Measurements from ENCODE around the gene BMPR1A.

The BMPR1A gene

GRCh38 chr10:86802473-86803108 lies 46.2 kb downstream of the BMPR1A start:
- DNase-seq (ENCODE audit: low spot score) = no peak

- no peak for DNase-seq (ENCODE audit: low spot score)
Measured at GRCh38 chr10:86803156-86803555, 46.7 kb downstream of the BMPR1A start.

- no peak for DNase-seq (ENCODE audit: low spot score)
Measured at GRCh38 chr10:86804805-86805204, 48.4 kb downstream of the BMPR1A start.

GRCh38 chr10:86813101-86813500 lies 56.7 kb downstream of the BMPR1A start:
- DNase-seq (ENCODE audit: low spot score) = no peak

GRCh38 chr10:86813982-86814381 lies 57.6 kb downstream of the BMPR1A start:
- DNase-seq (ENCODE audit: low spot score) = no peak

GRCh38 chr10:86815035-86815617 lies 58.7 kb downstream of the BMPR1A start:
- no peak for DNase-seq (ENCODE audit: low spot score)

DNA sequence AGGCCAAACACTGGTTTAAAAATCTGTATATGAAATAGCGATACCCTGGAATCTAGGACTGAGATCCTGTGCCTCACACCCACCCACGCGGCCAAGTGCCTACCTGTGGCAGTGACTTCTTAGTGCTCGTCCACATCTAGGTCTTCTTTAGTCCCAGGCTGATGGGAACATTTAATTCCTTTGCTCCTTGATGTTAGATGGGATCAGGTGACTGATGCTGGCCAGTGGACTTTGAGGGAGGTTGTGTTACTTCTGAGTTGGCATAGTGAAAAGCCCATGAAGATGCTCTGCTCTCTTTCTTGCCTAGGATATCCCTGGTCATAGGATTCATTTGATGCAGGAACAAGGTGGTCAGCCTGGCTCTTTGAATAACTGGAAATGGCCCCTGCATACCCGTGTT lies 59.2 kb downstream of the BMPR1A start:
- no peak for DNase-seq (ENCODE audit: low spot score)

- DNase-seq (ENCODE audit: low spot score) = no peak
Measured at GRCh38 chr10:86817246-86817645, 60.8 kb downstream of the BMPR1A start.

GRCh38 chr10:86819567-86819966 lies 63.1 kb downstream of the BMPR1A start:
- no peak for DNase-seq (ENCODE audit: low spot score)

DNA sequence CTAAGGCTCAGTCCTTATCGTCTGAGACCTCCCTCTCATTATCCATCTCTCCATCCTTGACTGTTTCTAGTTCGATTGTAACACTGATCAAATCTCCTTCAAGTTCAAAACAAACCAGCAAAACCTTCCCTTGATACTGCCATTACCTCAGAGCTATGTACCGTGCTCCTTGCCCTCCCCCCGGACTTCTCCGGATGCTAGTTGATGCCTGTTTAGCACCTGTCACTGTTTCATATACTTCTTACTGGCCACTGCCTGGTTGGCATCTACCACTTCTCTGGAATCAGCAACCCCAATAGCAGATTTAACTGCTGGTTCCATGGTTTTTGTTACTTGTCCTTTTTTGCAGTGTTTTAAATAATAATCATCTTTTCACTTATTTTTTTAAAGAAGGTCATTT lies 64.1 kb downstream of the BMPR1A start:
- no peak for DNase-seq (ENCODE audit: low spot score)

- no peak for DNase-seq (ENCODE audit: low spot score)
Measured at GRCh38 chr10:86821388-86821999, 65.1 kb downstream of the BMPR1A start.

DNA sequence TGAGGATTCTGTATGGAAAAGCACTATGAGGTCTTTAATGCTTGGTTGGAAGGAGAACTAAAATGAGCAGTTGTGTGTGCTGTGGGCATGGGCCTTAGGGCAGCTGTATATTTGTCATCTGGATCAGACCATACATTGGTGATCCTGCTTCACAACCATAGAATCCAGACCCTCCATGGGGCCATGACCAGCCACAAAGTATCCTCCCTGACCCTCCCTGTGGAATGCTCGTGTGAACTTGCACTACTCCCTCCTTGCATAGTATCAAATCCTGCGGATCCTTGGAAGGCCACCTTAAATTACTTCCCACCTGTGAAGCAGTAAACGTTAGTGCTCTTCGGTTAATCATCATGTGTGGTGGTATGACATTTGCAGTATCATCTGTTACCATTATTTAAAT lies 67.1 kb downstream of the BMPR1A start:
- DNase-seq (ENCODE audit: low spot score) = no peak

DNA sequence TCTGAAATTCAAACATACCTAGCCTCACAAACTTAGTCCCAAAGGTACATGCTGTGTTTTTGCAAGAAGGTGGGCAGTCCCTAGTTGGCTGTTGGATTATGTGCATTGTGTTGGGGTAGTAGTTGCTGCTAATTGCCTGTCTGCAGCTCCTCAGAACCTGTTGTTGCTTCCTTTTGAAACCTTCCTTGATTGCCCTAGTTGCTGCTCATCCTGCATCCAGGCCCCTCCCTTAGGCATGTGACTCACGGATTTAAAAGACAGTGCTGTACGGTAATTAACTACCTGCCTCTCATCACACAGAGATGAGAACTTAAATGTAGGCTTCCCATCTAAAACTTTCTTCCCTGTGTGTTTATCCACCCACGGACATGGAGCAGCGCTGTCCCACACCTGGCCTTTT lies 67.7 kb downstream of the BMPR1A start:
- no peak for DNase-seq (ENCODE audit: low spot score)

DNA sequence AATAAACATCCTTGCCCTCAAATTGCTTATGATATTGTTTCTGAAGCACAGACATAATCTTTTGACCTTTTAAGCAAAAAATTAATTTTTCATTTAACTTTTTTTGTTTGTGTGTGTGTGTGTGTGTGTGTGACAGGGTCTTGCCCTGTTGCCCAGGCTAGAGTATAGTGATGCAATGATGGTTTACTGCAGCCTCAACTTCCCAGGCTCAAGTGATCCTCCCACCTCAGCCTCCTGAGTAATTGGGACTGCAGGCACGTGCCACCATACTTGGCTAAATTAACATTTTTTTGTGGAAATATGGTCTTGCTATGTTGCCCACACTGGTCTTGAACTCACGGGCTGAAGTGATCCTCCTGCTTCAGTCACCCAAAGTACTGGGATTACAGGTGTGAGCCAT lies 68.9 kb downstream of the BMPR1A start:
- DNase-seq (ENCODE audit: low spot score) = no peak

- no peak for DNase-seq (ENCODE audit: low spot score)
Measured at GRCh38 chr10:86827639-86828038, 71.2 kb downstream of the BMPR1A start.

DNA sequence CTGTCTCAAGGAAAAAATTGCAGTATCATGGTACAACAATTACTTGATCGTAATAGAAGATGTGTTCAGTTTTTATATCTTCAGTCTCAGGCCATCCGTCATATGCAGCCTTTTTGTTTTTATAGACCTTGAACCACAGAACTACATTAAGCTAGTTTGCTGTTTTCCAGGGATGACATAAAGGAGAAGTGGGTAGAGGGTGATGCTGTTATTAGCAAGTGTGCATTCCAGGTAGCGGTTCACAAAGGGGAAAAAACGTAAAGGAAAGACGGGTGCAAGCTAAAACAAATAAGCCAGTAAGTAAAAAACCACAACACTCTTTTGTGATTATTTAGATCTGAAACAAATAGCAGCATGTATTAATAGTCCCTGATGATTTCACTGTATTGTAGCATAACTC lies 71.7 kb downstream of the BMPR1A start:
- no peak for DNase-seq (ENCODE audit: low spot score)

- DNase-seq (ENCODE audit: low spot score) = no peak
Measured at GRCh38 chr10:86829472-86829871, 73.1 kb downstream of the BMPR1A start.

- DNase-seq (ENCODE audit: low spot score) = no peak
Measured at GRCh38 chr10:86830043-86830591, 73.7 kb downstream of the BMPR1A start.

DNA sequence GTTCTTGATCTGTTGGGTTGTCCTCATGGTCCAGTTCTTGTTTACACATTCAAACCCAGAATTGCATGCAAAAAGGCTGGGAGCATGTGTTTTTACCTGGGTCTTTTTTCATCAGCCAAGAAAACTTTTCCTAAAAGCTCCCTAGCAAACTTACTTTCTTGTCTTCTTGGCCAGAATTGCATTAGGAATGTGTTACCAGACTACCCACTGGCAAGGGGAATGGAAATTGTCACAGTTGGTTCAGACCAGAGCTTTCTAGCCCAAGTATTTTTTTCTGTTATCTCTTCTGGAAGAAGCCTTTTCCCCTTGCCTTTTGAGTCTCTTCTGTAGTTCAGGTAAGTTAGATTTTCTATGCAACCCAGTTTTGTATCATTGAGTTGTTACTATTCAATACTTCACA lies 77.5 kb downstream of the BMPR1A start:
- no peak for DNase-seq (ENCODE audit: low spot score)

GRCh38 chr10:86836044-86836443 lies 79.6 kb downstream of the BMPR1A start:
- DNase-seq (ENCODE audit: low spot score) = no peak

GRCh38 chr10:86837663-86838062 lies 81.2 kb downstream of the BMPR1A start:
- DNase-seq (ENCODE audit: low spot score) = no peak

GRCh38 chr10:86840498-86840897 lies 84.1 kb downstream of the BMPR1A start:
- DNase-seq (ENCODE audit: low spot score) = peak; percentile 9

DNA sequence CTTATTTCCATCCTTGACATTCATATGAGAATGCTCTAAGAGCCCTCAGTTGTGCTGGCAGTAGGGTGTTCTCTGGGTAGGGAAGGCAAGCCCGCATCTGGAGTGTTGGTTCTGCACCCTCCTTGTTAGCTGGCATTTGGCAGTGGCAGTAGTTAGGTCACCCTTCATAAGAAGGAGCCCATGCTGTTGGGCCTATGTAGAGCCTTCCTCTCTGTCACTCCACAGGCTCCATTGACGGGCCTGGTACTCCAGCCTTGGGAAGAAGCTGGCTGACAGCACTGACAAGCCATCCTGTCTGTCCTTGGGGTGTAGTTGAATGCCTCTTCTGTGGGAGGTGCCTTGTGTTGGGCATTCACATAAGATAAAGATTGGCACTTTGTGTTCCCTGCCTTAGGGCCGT lies 89.7 kb downstream of the BMPR1A start:
- DNase-seq (ENCODE audit: low spot score) = no peak

DNA sequence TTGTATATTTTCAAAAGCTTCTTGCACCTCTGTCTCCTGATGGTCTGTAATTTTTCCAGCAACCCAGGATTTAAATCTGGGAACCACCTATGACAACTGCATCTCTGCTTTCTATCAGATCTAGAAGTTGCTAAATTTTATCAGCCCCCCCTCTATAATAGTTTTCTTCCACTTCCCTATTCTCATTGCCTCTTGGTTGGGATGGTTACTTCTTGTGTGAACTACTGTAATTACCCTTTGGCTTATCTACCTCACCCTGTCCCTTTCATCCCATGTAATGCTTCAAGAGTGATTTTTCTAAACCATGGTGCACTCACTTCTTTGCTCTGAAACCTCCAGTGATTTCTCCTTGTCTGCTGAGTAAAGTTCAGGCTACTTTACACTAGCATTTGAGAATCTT lies 92.3 kb downstream of the BMPR1A start:
- DNase-seq (ENCODE audit: low spot score) = no peak
